ENCODE measurements around the gene CENPP. TPM values are rescaled to one million over a fixed set of nuclear protein-coding genes. Genes with fewer than 3 reads are reported as not detected.

The CENPP gene
- total RNA-seq, 1 donor from 2014 or later: 13.1 TPM

DNA sequence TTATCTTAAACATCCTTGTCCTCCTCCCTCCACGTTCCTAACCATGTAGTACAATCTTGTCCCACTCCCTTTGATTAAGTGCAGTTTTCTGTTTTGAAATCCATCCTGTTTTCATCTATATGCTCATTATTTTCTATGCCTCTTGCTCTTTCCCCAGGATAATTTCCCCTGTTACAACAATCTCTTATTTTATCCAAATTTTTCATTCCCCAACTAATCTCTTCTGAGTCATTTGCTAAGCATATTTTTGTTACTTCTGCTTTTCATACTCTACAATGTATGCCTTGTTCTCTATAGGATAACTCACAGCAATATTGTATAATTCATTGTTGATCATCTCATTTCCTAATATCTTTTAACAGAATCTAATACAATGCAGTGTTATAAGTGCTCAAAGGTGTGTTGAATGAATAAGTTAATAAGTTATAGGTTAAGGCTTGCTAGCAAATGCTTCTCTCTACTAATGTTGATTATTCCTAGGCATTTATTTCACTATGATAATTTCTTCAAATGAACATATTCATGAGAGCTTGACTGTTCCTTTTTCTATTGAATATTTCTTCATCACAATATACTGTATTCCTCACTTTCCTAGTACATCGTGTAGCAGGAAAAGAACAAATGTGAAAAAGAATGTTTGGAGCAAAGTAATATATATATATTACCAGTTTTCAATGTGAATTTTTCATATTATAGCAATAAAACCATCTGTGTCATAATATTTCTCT is 97.0 kb downstream of the CENPP start:
- no peak for DNase-seq (ENCODE audit: low read depth)

DNA sequence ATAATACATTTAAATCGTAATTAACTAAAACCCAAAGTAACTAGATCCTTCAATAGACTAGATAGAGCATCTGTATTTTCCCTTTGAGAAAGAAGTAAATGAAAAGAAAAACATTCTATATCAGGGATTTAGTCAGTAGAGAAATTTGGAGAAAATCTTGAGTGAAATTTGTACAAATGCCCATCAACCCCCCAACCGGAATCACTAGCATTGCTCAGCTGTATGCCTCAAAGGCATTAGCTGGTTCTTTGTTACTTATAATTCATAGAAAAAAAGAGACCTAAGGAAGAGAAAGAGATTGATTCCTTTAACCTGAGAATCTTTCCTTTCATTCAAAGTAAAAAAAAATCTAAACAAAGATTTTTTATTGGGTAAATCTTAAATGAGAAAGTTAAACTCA is 97.9 kb downstream of the CENPP start:
- no peak for DNase-seq (ENCODE audit: low read depth)

DNA sequence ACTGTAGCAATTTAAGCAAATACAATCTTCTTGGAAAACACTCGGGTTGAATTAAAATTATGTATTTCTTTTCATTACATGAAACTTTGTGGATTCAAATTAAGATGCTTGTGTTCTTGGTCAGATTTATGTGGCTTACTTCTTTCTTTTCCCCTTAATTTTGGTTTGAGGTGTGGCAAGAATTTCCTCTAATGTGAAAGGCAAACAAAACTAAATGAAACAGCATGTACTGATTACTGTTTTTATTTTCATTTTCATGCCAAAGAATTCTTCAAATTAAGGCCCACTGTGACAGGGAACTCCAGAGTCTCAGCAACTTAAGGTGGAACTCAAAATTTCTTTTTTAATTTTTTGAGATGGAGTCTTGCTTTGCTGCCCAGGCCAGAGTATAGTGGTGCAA is 98.6 kb downstream of the CENPP start, which contains the start of gene OMD:
Gene OMD, minus strand, starts transcription at position 132 of the 400 bp plus-strand sequence. CDS start 6,913 bp downstream, outside the sequence.
- no peak for DNase-seq (ENCODE audit: low read depth)

DNA sequence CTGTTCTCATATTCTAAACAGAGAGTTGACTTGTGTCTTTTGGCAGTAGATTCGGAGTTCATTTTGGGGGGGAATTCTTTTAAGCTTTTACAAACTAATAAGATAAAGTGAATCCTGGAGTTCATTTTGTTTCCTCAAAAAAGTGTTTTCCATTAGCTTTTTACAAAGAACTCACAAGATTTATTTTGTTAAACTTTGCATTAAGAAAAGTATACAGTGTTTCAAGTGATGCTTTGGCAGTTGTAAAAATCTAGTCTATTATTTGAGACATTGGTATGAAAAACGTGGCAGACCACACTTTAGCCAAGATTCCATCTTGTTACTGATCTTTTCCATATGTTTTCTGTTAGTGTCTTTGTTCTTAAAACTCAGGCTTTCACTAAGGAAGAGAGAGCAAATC is 99.7 kb downstream of the CENPP start:
- no peak for DNase-seq (ENCODE audit: low read depth)

GRCh38 chr9:92426501-92427145 is 100.9 kb downstream of the CENPP start:
- DNase-seq (ENCODE audit: low read depth): no peak

- DNase-seq (ENCODE audit: low read depth): no peak
These were observed 104.1 kb downstream of the CENPP start for GRCh38 chr9:92429836-92430235.

GRCh38 chr9:92432350-92432749 is 106.6 kb downstream of the CENPP start:
- DNase-seq (ENCODE audit: low read depth): no peak

DNA sequence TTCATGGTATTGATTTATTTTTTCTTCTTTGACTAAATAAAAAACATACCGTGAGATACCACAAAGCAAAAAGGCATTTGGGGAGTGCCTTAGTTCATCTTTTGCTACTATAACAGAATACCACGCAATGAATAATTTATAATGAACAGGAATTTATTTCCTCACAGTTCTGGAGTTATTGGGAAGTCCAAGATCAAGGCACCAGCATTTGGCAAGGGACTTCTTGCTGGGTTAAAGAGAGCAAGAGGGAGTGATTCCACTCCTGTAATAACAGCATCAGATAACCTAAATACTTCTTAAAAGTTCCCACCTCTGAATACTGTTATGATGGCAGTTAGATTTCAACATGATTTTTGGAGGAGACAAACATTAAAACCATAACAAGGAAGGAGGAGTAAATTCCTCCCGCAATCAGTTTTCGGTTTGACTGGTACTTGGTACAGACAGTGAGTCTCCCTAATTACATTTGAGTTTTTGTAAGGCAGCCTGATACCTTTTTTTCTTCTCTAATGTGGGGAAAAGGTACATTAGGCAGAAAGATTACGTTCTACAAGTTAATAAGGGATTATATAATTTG is 107.3 kb downstream of the CENPP start:
- DNase-seq (ENCODE audit: low read depth): no peak

DNA sequence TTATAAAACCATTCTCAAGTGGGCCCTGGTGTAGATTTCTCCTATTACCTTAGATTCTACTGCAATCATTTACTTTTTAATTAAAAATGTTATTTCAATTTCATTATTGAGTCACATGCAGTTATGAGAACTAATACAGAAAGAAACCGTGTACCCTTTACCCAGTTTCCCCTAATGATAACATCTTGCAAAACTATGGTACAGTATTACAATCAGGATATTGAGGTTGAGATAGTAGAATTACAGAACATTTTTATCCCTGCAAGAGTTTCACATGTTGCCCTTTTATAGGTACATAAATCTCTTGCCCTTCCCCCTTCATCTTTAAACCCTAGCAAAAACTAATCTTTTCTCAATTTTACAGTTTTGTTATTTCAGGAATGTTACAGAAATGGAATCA is 109.5 kb downstream of the CENPP start:
- DNase-seq (ENCODE audit: low read depth): no peak

GRCh38 chr9:92438900-92439526 is 113.3 kb downstream of the CENPP start:
- peak; percentile 22 for DNase-seq (ENCODE audit: low read depth)

DNA sequence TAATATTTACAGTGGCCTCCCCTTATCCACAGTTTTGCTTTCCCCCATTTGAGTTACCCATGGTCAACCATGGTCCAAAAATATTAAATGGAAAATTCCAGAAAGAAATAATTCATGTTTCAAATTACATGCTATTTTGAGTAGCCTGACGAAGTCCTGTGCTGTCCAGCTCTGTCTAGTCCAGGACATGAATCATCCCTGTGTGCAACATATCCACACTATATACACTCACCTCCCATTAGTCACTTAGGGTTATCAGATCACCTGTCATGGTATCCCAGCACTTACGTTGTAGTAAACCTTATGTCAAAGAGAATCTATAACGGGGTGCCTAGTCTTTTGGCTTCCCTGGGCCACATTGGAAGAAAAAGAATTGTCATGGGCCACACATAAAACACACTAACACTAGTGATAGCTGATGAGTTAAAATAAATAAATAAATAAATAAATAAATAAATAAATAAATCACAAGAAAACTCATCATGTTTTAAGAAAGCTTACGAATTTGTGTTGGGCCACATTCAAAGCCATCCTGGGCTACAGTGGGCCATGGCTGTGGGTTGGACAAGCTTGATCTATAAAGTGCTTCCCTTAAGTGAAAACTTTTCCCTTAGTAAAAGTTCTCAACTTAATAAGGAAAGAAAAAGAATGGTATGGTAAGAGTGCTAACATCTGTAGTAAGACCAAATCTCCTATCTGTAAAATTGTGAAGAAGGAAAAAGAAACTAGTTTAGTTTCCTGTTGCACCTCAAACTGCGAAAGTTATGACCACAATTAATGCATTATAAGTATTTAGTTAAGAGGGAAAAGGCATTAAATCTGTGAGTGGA is 114.4 kb downstream of the CENPP start:
- peak; percentile 81 for DNase-seq (ENCODE audit: low read depth)

GRCh38 chr9:92440751-92441046 is 114.9 kb downstream of the CENPP start:
- no peak for DNase-seq (ENCODE audit: low read depth)

DNA sequence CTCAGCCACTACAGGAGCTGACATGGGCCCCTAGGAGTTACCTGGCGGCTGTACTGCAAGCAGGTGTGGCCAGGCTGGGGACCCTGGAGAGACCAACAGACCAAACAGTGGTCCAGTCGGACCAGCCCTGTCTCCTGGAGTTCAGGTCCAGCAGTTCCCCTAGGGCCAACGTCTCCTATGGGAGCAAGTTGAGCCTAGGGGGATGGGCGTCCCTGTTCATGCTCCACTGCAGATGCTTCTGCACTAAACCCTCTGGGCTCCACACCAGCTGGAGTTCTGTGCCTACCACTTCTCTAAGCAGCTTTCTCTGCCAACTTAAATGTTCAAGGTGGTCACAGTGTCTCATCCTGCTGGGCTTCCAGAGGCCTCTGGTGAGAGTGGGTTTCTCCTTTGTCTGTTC is 119.1 kb downstream of the CENPP start:
- DNase-seq (ENCODE audit: low read depth): no peak

GRCh38 chr9:92446536-92446935 is 120.8 kb downstream of the CENPP start:
- DNase-seq (ENCODE audit: low read depth): no peak

DNA sequence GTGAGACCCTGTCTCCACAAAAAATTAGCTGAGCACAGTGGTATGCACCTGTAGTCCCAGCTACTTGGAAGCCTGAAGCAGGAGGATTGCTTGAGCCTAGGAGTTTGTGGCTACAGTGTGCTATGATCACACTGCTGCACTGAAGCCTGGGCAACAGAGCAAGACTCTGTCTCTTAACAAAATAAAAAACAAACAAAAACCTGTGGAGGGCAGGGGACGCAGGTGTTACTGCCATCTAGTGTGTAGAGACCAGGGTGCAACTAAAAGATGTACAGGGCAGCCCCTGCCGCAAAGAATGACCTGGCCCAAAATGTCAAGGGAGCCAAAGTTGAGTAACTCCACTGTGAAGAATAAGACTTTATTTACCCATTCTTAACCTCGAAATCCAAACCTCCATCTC is 129.5 kb downstream of the CENPP start:
- no peak for DNase-seq (ENCODE audit: low read depth)

GRCh38 chr9:92457576-92457975 is 131.8 kb downstream of the CENPP start:
- DNase-seq (ENCODE audit: low read depth): no peak

DNA sequence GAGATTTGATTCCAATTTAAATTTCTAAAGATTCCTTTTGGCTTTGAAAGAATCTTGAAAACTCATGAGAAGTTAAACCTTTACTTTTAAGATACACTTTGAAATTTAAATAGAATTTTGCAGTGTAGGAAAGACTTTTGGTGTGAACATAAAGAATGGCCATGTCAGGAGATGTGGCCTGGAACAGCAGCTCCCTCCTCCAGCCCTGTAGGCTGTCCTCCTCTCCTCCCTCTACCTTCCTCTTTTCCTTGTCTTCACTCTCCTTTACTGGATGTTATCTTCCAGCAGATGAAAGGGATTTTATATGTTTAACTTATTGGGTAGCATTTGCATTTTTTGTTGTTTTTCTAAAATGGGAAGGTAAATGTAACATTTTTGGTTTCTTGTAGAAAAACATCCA is 137.6 kb downstream of the CENPP start:
- DNase-seq (ENCODE audit: low read depth): no peak

- peak; percentile 85 for DNase-seq (ENCODE audit: low read depth)
These were observed 138.2 kb downstream of the CENPP start for GRCh38 chr9:92463984-92464383.

DNA sequence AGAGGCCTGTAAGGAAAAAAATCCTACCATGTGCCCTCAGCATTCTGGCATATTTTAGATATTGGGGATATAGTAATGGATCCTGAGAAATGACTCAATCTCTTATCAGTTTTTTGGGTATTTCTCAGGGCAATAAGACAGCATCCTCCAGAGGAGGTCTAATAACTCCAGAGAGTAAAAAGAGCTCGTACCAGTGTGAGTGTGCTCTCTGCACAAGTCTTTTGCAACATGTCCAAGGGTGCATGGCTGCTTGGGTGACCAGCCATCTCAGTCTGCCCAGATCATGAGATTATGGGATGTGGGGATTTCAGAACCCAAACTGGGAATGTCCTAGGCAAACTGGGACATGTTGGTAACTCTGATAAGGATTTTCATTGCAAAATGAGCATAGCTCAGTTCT is 141.3 kb downstream of the CENPP start:
- DNase-seq (ENCODE audit: low read depth): no peak

- no peak for DNase-seq (ENCODE audit: low read depth)
These were observed 141.8 kb downstream of the CENPP start for GRCh38 chr9:92467511-92467910.

- DNase-seq (ENCODE audit: low read depth): peak; percentile 18
These were observed 142.5 kb downstream of the CENPP start for GRCh38 chr9:92468206-92468605.
